Retina (tissue), 1 donor: Measurements from ENCODE around the gene COL5A1.

Experiments
- DNase-seq: peaks from one replicate; pipeline ENCODE4 v3.0.0-alpha.2; 2016

COL5A1 gene

GRCh38 chr9:134716067-134716466 lies 74.5 kb downstream of the COL5A1 start:
- DNase-seq = no peak

GRCh38 chr9:134717056-134717455 lies 75.5 kb downstream of the COL5A1 start:
- no peak for DNase-seq

DNA sequence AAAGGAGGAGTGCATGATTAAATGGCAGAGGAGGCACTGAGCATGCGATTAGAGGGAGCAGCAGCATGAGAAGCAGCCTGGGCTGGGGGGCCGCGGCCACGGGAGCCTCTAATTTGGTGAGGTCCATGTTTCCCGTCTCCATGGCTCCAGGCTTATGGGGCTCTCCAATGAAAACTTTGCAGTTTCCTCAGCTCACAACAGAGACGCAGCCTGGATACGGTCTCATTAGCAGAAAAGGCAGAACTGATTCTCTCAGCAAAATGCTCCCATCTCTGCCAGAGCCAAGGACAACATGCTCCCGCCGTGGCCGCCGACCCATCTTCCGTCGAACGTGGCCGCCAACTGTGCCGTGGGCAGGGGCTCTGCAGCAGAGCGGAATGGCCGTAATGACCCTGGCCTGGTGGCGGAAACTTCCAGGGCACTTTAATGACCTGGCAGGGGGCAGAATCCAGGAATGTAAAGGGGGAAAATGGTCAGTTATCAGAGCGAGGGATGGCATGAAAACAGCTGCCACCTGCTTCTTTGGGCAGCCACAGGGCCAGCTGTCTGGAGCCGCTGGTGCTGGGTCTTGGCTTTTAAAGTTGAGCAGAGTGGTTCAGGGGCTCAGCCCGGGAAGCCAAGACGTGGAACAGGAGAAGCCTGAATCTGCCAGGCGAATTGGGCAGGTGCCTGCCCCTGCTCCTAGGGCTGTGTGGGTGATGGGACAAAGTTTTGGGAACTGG lies 76.5 kb downstream of the COL5A1 start:
- no peak for DNase-seq

GRCh38 chr9:134719331-134719730 lies 77.7 kb downstream of the COL5A1 start:
- DNase-seq = no peak

GRCh38 chr9:134720136-134720753 lies 78.6 kb downstream of the COL5A1 start:
- no peak for DNase-seq

DNA sequence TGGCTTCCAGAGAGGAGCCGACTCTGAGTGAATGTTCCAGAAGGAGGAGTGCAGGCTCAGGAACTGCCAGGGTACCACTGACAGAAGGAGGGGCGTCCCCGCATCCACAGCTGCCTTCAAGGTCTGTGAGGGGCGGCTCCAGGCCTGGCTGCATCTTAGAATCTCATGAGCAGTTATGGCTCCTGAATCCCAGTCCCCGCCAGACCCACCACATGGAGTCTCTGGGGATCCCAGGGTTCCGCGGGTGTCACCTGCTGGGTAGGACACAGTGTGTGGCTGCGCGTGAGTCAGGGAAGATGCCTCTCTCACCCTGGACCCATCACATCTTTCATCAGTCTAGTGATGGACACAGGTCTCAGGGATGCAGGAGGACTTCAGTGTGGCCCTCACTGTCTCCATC lies 79.2 kb downstream of the COL5A1 start:
- DNase-seq = no peak

DNA sequence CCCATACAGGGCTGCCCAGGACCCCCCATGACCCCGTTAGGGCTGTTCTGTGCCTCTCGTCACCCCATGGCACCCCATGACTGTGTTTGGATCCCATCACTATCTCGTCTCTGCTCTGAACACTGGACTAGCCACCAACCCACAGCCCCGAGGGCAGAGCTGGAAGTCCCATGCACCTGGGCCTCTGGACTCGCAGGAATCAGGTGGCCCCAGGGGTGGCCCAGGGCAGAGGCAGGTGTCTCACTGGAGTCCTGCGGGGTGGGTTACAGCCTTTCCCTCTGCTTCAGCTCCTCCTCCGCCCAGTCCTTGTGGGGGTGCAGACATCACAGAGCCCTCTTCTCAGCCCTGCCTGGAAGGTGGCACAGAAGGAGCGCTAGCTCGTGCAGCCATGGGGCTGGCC lies 79.7 kb downstream of the COL5A1 start:
- DNase-seq = no peak

GRCh38 chr9:134722120-134722701 lies 80.6 kb downstream of the COL5A1 start:
- no peak for DNase-seq

- DNase-seq = no peak
Observed at GRCh38 chr9:134723037-134723436, 81.4 kb downstream of the COL5A1 start.

DNA sequence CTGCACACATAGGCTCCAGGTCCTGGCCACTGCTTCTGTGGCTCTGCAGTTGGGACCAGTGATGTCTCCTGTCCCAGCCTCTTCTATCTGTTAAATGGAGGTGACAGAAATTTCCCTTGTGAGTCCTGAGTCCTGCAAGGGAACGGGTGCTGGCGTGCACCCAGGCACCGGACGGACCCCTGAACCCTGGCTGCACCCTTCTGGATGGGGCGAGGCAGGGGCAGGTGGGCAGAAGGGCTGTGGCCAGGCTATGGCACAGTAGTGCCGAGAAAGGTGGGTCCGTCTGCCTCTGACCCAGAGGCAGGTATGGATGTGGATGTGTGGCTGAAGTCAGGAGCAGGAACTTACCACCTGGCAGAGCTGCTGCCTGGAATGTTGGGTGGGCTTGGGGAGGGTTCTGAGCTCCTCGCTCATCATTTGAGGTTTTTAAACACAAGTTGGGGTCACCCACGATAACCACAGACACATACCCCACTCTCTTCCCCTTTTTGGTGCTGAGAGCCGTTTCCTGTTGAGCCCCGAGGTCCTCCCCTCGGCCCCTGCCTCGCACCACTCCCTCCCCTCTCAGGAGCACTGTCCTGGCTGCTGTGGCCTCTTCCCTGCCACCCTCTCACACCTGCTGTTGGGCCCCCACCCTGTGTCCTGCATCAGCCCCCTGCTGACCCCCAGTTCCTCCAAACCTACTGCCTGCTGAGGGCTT lies 82.0 kb downstream of the COL5A1 start:
- DNase-seq = no peak

GRCh38 chr9:134724202-134724911 lies 82.8 kb downstream of the COL5A1 start:
- DNase-seq = no peak

GRCh38 chr9:134724912-134725604 lies 83.5 kb downstream of the COL5A1 start:
- no peak for DNase-seq

GRCh38 chr9:134725605-134725940 lies 84.0 kb downstream of the COL5A1 start:
- no peak for DNase-seq

DNA sequence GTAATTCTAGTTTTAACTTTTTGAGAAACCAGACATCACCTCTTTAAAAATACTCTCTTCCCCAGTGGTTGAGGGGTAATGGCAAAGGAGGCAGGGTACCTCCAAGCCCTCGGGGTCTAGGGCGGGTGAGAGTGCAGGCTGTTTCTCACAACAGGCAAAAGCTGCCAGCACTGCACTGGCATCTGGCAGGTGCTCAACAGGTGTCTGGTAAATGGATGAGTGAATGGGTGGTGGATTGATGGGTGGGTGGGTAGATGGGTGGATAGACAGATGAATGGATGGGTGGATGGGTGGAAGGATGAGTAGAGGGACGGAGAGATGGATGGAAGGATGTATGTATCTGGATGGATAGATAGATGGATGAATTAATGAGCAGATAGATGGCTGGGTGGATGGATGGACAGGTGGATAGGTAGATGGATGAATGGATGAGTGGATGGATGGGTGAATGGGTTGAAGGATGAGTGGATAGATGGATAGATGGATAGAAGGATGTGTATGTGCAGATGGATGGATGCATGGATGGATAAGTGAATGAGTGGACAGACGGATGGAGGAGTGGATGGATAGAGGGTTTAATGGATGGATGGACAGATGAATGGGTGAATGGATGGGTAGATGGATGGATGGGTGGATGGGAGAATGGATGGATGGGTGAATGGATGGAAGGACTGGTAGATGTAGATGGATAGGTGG lies 84.6 kb downstream of the COL5A1 start:
- no peak for DNase-seq

- no peak for DNase-seq
Observed at GRCh38 chr9:134726722-134727034, 85.1 kb downstream of the COL5A1 start.

DNA sequence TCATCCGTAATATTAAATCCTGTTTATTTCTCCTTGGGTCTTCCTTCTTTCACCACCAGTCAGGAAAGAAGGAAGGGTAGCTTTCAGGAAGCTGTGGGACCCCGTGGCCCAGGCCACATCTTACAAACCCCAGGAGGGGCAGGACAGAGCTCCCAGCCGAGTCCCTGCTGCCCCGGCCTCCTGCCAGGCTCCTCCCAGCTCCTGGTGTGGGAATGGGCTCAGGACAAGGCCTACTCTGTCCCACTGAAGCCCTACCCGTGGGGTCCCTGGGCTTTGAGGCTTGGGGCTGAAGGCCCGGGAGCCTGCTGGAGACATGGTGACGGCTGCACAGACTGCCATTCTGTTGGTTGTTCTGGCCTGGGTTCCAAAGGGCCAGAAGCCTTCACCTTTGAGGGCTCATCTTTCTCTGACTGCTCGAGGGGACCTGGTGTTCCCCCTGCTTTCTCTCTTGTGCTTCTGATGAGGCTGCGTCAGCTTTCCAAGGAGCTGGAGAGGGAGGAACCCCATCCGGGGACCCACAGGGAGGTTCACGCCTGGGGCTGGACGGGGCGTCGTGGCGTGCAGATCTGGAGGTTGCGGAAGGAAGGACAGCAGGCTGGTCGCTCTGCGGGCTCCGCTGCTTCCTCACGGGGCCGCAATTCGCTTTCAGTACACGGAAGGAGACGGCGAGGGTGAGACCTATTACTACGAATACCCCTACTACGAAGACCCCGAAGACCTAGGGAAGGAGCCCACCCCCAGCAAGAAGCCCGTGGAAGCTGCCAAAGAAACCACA lies 86.6 kb downstream of the COL5A1 start:
- no peak for DNase-seq

GRCh38 chr9:134728801-134729495 lies 87.3 kb downstream of the COL5A1 start:
- DNase-seq = no peak

GRCh38 chr9:134730011-134730760 lies 88.6 kb downstream of the COL5A1 start:
- DNase-seq = no peak

- no peak for DNase-seq
Observed at GRCh38 chr9:134730761-134731496, 89.3 kb downstream of the COL5A1 start.
